ENCODE results near the gene OR5T2. TPM values are rescaled to one million over a fixed set of nuclear protein-coding genes. Genes with fewer than 3 reads are reported as not detected.
"Not testable (repeated sequence)": the region's sequence is repeated elsewhere in the genome, so short reads cannot be mapped to it uniquely, and the experiment has no call there.

The OR5T2 gene
- total RNA-seq (not detected), polyA plus RNA-seq (not detected)
- long read RNA-seq, donor 1 = 0 reads
- long read RNA-seq, donor 2 = 0 reads
- long read RNA-seq, donor 3 = 0 reads
- long read RNA-seq, donor 4 = 0 reads
- long read RNA-seq, donor 5 = 0 reads
- long read RNA-seq, donor 6 = 0 reads
- long read RNA-seq, donor 7 = 0 reads
- long read RNA-seq, donor 8 = 0 reads
- long read RNA-seq, donor 9 = 0 reads
- long read RNA-seq, donor 10 = 0 reads

DNA sequence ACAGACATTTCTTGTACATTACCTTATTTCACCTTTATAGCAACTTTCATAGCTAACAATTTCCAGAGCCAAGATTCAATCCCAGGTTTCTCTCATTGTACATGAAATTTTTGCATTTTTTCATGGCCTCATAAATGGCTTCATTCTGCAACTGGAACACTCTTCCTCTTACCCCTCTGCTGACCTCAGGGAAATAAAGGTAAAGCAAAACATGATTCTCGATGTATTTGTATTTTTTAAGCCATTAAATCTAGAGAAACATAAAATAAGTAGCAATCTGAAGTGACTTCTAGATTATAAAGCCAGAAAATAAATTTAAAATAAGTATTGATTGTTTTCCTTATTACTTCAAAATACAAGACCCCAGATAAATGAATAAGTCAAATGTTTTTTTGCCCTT lies at the start of gene OR5T2:
Gene OR5T2, minus strand, starts transcription at position 101 of the 400 bp plus-strand sequence. CDS start 1,193 bp downstream, outside the sequence.
- no peaks in the 10 kb centered on the region for H3K4me1 ChIP-seq (ENCODE audit: control insufficient read depth in 2 of 2, insufficient read depth in 2 of 2, low read length in 2 of 2)
- H3K4me3 ChIP-seq (ENCODE audit: low read length in 2 of 2) = no peak within 1 kb of the TSS
- no peaks in the 10 kb centered on the region for H3K9me3 ChIP-seq (ENCODE audit: control insufficient read depth in 2 of 2, insufficient read depth in 1 of 2, low read length in 1 of 2)
- H3K36me3 ChIP-seq (ENCODE audit: control insufficient read depth in 2 of 2, insufficient read depth in 2 of 2, low read length in 1 of 2) = no peaks in the 10 kb centered on the region
- 62% methylated on average over 1 of the region's 1 CpG for WGBS
- H3K27ac ChIP-seq (ENCODE audit: low read depth in 1 of 2, low read length in 1 of 2) = no peak within 1 kb of the TSS
- H3K27me3 ChIP-seq (ENCODE audit: control insufficient read depth in 2 of 2, insufficient read depth in 1 of 2, low read length in 1 of 2) = no peaks in the 10 kb centered on the region
- no peak for DNase-seq (ENCODE audit: low read depth in 6 of 9, low spot score in 9 of 9)

GRCh38 chr11:56273854-56274253 lies 39.8 kb upstream of the OR5T2 start, which contains the start of gene OR5T1:
Gene OR5T1 (plus strand): TSS chr11:56274154. CDS start chr11:56275639, 1,485 bp downstream.
- no peak for DNase-seq (ENCODE audit: low read depth in 6 of 9, low spot score in 9 of 9)
- Histone ChIP-seq H3K27ac (ENCODE audit: low read depth in 1 of 2, low read length in 1 of 2) (no peak within 1 kb of the TSS), H3K36me3 (ENCODE audit: control insufficient read depth in 2 of 2, insufficient read depth in 2 of 2, low read length in 1 of 2) (no peaks in the 10 kb centered on the region), H3K9me3 (ENCODE audit: control insufficient read depth in 2 of 2, insufficient read depth in 1 of 2, low read length in 1 of 2) (no peaks in the 10 kb centered on the region), H3K4me3 (ENCODE audit: low read length in 2 of 2) (no peak within 1 kb of the TSS), H3K4me1 (ENCODE audit: control insufficient read depth in 2 of 2, insufficient read depth in 2 of 2, low read length in 2 of 2) (no peaks in the 10 kb centered on the region), H3K27me3 (ENCODE audit: control insufficient read depth in 2 of 2, insufficient read depth in 1 of 2, low read length in 1 of 2) (no peaks in the 10 kb centered on the region)

- 67% methylated on average over 3 of the region's 3 CpGs for WGBS
- H3K27ac ChIP-seq (ENCODE audit: low read depth in 1 of 2, low read length in 1 of 2) = no peak overlapping the region
- no peak overlapping the region for H3K4me3 ChIP-seq (ENCODE audit: low read length in 2 of 2)
- H3K36me3 ChIP-seq (ENCODE audit: control insufficient read depth in 2 of 2, insufficient read depth in 2 of 2, low read length in 1 of 2) = no peaks in the 10 kb centered on the region
- DNase-seq (ENCODE audit: low read depth in 6 of 9, low spot score in 9 of 9) = no peak
- H3K9me3 ChIP-seq (ENCODE audit: control insufficient read depth in 2 of 2, insufficient read depth in 1 of 2, low read length in 1 of 2) = no peaks in the 10 kb centered on the region
- no peaks in the 10 kb centered on the region for H3K4me1 ChIP-seq (ENCODE audit: control insufficient read depth in 2 of 2, insufficient read depth in 2 of 2, low read length in 2 of 2)
- no peaks in the 10 kb centered on the region for H3K27me3 ChIP-seq (ENCODE audit: control insufficient read depth in 2 of 2, insufficient read depth in 1 of 2, low read length in 1 of 2)
Measured at GRCh38 chr11:56271092-56271491, 37.0 kb upstream of the OR5T2 start.

GRCh38 chr11:56251954-56252353 lies 17.9 kb upstream of the OR5T2 start, which contains the start of gene OR5T3:
Gene OR5T3 (plus strand): TSS chr11:56252254. CDS start chr11:56252254, 0 bp downstream.
- Histone ChIP-seq H3K27ac (ENCODE audit: low read depth in 1 of 2, low read length in 1 of 2) (no peak within 1 kb of the TSS), H3K9me3 (ENCODE audit: control insufficient read depth in 2 of 2, insufficient read depth in 1 of 2, low read length in 1 of 2) (peaks cover 0 to 2% of the 10 kb centered on the region in 2 donors), H3K4me1 (ENCODE audit: control insufficient read depth in 2 of 2, insufficient read depth in 2 of 2, low read length in 2 of 2) (no peaks in the 10 kb centered on the region), H3K4me3 (ENCODE audit: low read length in 2 of 2) (no peak within 1 kb of the TSS), H3K27me3 (ENCODE audit: control insufficient read depth in 2 of 2, insufficient read depth in 1 of 2, low read length in 1 of 2) (no peaks in the 10 kb centered on the region), H3K36me3 (ENCODE audit: control insufficient read depth in 2 of 2, insufficient read depth in 2 of 2, low read length in 1 of 2) (no peaks in the 10 kb centered on the region)
- DNase-seq (ENCODE audit: low read depth in 6 of 9, low spot score in 9 of 9) = no peak

DNA sequence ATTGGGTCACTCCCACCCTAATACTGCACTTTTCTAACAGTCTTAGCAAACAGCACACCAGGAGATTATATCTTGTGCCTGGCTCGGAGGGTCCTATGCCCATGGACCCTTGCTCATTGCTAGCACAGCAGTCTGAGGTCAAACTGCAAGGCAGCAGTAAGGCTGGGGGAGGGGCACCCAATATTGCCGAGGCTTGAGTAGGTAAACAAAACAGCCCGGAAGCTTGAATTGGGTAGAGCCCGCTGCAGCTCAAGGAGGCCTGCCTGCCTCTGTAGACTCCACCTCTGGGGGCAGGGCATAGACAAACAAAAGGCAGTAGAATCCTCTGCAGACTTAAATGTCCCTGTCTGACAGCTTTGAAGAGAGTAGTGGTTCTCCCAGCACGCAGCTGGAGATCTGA lies 14.3 kb downstream of the OR5T2 start:
- not testable (repeated sequence) for DNase-seq (ENCODE audit: low read depth in 6 of 9, low spot score in 9 of 9); H3K27ac ChIP-seq (ENCODE audit: low read depth in 1 of 2, low read length in 1 of 2); H3K4me3 ChIP-seq (ENCODE audit: low read length in 2 of 2); H3K36me3 ChIP-seq (ENCODE audit: control insufficient read depth in 2 of 2, insufficient read depth in 2 of 2, low read length in 1 of 2); H3K27me3 ChIP-seq (ENCODE audit: control insufficient read depth in 2 of 2, insufficient read depth in 1 of 2, low read length in 1 of 2); H3K4me1 ChIP-seq (ENCODE audit: control insufficient read depth in 2 of 2, insufficient read depth in 2 of 2, low read length in 2 of 2); H3K9me3 ChIP-seq (ENCODE audit: control insufficient read depth in 2 of 2, insufficient read depth in 1 of 2, low read length in 1 of 2)
- 94% methylated on average over 5 of the region's 5 CpGs for WGBS

DNA sequence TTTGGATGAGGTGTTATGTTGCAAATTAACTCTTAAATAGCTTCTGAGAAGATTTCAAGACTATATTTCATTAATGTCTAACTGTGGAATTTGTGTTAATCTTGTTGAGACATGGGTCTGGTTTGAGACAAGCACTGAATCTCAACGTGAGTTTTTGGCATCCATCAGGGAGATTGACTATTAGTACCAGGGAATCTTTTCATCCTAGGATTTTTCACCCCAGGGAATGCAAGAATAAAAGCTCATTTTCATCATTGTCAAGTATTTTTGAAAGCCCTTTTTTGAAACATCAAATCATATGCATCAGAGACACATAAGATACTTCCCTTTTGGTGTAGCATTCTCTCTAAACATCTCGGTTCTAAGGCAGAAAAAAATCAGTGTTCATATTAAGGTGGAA lies 19.5 kb downstream of the OR5T2 start:
- Histone ChIP-seq H3K27me3 (ENCODE audit: control insufficient read depth in 2 of 2, insufficient read depth in 1 of 2, low read length in 1 of 2) (no peaks in the 10 kb centered on the region), H3K9me3 (ENCODE audit: control insufficient read depth in 2 of 2, insufficient read depth in 1 of 2, low read length in 1 of 2) (peaks cover 0 to 3% of the 10 kb centered on the region in 2 donors), H3K36me3 (ENCODE audit: control insufficient read depth in 2 of 2, insufficient read depth in 2 of 2, low read length in 1 of 2) (no peaks in the 10 kb centered on the region), H3K27ac (ENCODE audit: low read depth in 1 of 2, low read length in 1 of 2) (no peak overlapping the region), H3K4me1 (ENCODE audit: control insufficient read depth in 2 of 2, insufficient read depth in 2 of 2, low read length in 2 of 2) (no peaks in the 10 kb centered on the region), H3K4me3 (ENCODE audit: low read length in 2 of 2) (no peak overlapping the region)
- DNase-seq (ENCODE audit: low read depth in 6 of 9, low spot score in 9 of 9) = no peak
- WGBS = 91% methylated on average over 2 of the region's 2 CpGs

GRCh38 chr11:56207790-56208189 lies 26.3 kb downstream of the OR5T2 start:
- peaks cover 0 to 1% of the 10 kb centered on the region in 2 donors for H3K9me3 ChIP-seq (ENCODE audit: control insufficient read depth in 2 of 2, insufficient read depth in 1 of 2, low read length in 1 of 2)
- DNase-seq (ENCODE audit: low read depth in 6 of 9, low spot score in 9 of 9) = no peak
- H3K4me1 ChIP-seq (ENCODE audit: control insufficient read depth in 2 of 2, insufficient read depth in 2 of 2, low read length in 2 of 2) = no peaks in the 10 kb centered on the region
- H3K27me3 ChIP-seq (ENCODE audit: control insufficient read depth in 2 of 2, insufficient read depth in 1 of 2, low read length in 1 of 2) = no peaks in the 10 kb centered on the region
- H3K27ac ChIP-seq (ENCODE audit: low read depth in 1 of 2, low read length in 1 of 2) = no peak overlapping the region
- WGBS = 77% methylated on average over 1 of the region's 1 CpG
- H3K4me3 ChIP-seq (ENCODE audit: low read length in 2 of 2) = no peak overlapping the region
- no peaks in the 10 kb centered on the region for H3K36me3 ChIP-seq (ENCODE audit: control insufficient read depth in 2 of 2, insufficient read depth in 2 of 2, low read length in 1 of 2)

GRCh38 chr11:56197367-56197766 lies 36.7 kb downstream of the OR5T2 start:
- no peaks in the 10 kb centered on the region for H3K27me3 ChIP-seq (ENCODE audit: control insufficient read depth in 2 of 2, insufficient read depth in 1 of 2, low read length in 1 of 2)
- no peak overlapping the region for H3K4me3 ChIP-seq (ENCODE audit: low read length in 2 of 2)
- no peak overlapping the region for H3K27ac ChIP-seq (ENCODE audit: low read depth in 1 of 2, low read length in 1 of 2)
- no peak for DNase-seq (ENCODE audit: low read depth in 6 of 9, low spot score in 9 of 9)
- no peaks in the 10 kb centered on the region for H3K9me3 ChIP-seq (ENCODE audit: control insufficient read depth in 2 of 2, insufficient read depth in 1 of 2, low read length in 1 of 2)
- H3K4me1 ChIP-seq (ENCODE audit: control insufficient read depth in 2 of 2, insufficient read depth in 2 of 2, low read length in 2 of 2) = no peaks in the 10 kb centered on the region
- WGBS = 79% methylated on average over 2 of the region's 2 CpGs
- no peaks in the 10 kb centered on the region for H3K36me3 ChIP-seq (ENCODE audit: control insufficient read depth in 2 of 2, insufficient read depth in 2 of 2, low read length in 1 of 2)

DNA sequence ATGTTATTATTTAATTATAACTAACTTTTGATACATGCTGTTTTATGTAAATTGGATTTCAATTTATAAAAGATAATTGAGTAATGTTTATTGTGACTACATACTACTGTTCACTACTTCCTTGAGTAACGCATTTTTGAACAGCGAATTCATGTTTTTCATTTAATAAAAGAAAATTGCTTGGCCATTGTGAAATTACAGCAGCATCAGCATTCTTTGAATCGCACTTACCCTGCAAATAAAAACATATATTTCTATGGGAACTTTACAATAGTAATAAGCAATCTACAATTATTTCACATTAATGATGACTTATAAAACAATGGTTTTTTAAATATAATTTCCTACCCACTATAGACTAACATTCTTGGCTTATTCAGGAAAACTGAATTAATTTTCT lies 37.4 kb downstream of the OR5T2 start:
- Histone ChIP-seq H3K27me3 (ENCODE audit: control insufficient read depth in 2 of 2, insufficient read depth in 1 of 2, low read length in 1 of 2) (no peaks in the 10 kb centered on the region), H3K9me3 (ENCODE audit: control insufficient read depth in 2 of 2, insufficient read depth in 1 of 2, low read length in 1 of 2) (no peaks in the 10 kb centered on the region), H3K36me3 (ENCODE audit: control insufficient read depth in 2 of 2, insufficient read depth in 2 of 2, low read length in 1 of 2) (no peaks in the 10 kb centered on the region), H3K4me3 (ENCODE audit: low read length in 2 of 2) (no peak overlapping the region), H3K4me1 (ENCODE audit: control insufficient read depth in 2 of 2, insufficient read depth in 2 of 2, low read length in 2 of 2) (no peaks in the 10 kb centered on the region), H3K27ac (ENCODE audit: low read depth in 1 of 2, low read length in 1 of 2) (no peak overlapping the region)
- DNase-seq (ENCODE audit: low read depth in 6 of 9, low spot score in 9 of 9) = no peak
- WGBS = 90% methylated on average over 3 of the region's 3 CpGs

Measured in thymus (tissue), 14 donors.